ENCODE data around the gene MROH9. TPM values are rescaled to one million over a fixed set of nuclear protein-coding genes. Genes with fewer than 3 reads are reported as not detected.

Gene MROH9
- total and polyA plus RNA-seq, 8 donors, result not detected

DNA sequence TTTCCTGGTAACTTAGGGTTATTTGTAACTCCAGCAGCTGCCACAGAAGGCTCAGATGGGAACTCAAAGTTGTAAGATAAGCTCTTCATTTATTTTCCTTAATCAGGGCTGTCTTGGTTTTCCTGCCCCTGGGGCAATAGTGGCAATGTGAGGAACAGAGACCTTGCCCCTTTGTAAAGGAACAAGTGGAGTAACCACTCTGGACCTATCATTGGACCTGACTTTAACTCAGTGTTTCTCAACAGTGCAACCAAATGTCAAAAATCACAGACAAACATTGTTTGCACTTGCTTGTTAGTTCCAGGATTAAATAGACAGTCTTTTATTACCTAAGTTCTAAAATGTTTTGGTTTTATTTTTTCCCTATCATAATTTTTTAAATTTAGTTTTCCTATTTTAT is 152.6 kb downstream of the MROH9 start:
- TF ChIP-seq CTCF (IDR thresholded peaks at IDR 0.05), result no peak
- no peak for TF ChIP-seq EP300 (IDR thresholded peaks at IDR 0.05)
- no peak for TF ChIP-seq POLR2A (IDR thresholded peaks at IDR 0.05)
- no peak for TF ChIP-seq POLR2AphosphoS5 (IDR thresholded peaks at IDR 0.05)
- intact Hi-C loops (cut with DNase I; ENCODE audit: low total_unique reads), result no loop called here
- no peak overlapping the region for H3K4me3 ChIP-seq

DNA sequence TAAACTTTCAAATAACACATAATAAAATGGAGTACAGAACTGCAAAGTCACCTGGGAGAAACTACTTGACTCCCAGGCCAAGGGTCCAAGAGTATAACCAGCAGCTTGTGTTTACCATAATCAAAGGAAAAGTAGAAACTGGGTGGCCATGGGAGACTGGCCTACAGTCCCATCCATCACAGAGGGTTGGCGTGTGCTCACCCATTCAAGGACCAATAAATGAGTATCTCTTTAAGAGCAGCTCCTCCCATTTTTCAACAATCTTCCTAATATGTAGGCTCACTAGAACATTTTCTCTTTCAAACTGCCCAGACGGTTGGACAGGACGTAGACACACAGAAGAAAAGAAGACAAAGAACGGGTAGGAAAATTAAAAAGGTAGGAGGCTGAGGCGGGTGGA is 155.3 kb downstream of the MROH9 start, which contains the start of gene FMO3:
TSS of gene FMO3 (plus strand) at position 302 of the 400 bp plus-strand sequence. CDS start 1,754 bp downstream, outside the sequence.
- WGBS, 5 donors, result 86 to 93% (median 91%) methylated on average over 5 of the region's 5 CpGs
- no peak for TF ChIP-seq EP300 (IDR thresholded peaks at IDR 0.05)
- no peak for TF ChIP-seq POLR2AphosphoS5 (IDR thresholded peaks at IDR 0.05)
- no peak for TF ChIP-seq POLR2A (IDR thresholded peaks at IDR 0.05)
- Histone ChIP-seq H3K9me3 (no peaks in the 10 kb centered on the region), H3K27me3 (no peaks in the 10 kb centered on the region), H3K4me3 (no peak within 1 kb of the TSS), H3K27ac (no peak within 1 kb of the TSS), H3K36me3 (no peaks in the 10 kb centered on the region), H3K4me1 (no peaks in the 10 kb centered on the region)
- intact Hi-C loops (cut with DNase I; ENCODE audit: low total_unique reads), result no loop called here
- no peak for DNase-seq

More for the DNA sequence above, 152.6 kb downstream of the MROH9 start:
- H3K27me3 ChIP-seq, result no peaks in the 10 kb centered on the region
- H3K4me1 ChIP-seq, result peaks cover 0 to 2% (median 0%) of the 10 kb centered on the region in 4 donors
- H3K9me3 ChIP-seq, result no peaks in the 10 kb centered on the region
- DNase-seq, result no peak
- no peaks in the 10 kb centered on the region for H3K36me3 ChIP-seq
- H3K27ac ChIP-seq, result no peak overlapping the region

DNA sequence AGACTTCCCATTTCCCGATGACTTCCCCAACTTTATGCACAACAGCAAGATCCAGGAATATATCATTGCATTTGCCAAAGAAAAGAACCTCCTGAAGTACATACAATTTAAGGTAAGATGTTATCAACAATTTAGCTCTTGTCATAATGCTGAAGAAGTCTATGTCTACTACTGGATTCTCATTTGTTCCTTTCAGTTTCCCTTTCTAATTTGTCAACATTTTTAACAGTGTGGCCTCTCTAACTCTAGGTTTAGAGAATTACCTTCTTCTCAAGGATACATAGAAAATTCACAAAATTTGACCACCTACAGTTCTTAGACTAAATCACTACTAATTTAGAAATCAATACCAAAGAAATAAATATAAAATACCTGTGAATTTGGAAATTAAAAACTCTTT is 168.5 kb downstream of the MROH9 start:
- intact Hi-C loops (cut with DNase I; ENCODE audit: low total_unique reads), result no loop called here
- Histone ChIP-seq H3K27ac (no peak overlapping the region), H3K4me3 (no peak overlapping the region), H3K27me3 (no peaks in the 10 kb centered on the region), H3K4me1 (no peaks in the 10 kb centered on the region), H3K9me3 (no peaks in the 10 kb centered on the region), H3K36me3 (no peaks in the 10 kb centered on the region)
- no peak for TF ChIP-seq CTCF (IDR thresholded peaks at IDR 0.05)
- TF ChIP-seq POLR2AphosphoS5 (IDR thresholded peaks at IDR 0.05), result no peak
- TF ChIP-seq EP300 (IDR thresholded peaks at IDR 0.05), result no peak
- TF ChIP-seq POLR2A (IDR thresholded peaks at IDR 0.05), result no peak
- DNase-seq, result no peak
- WGBS, 5 donors, result 91 to 95% (median 94%) methylated on average over 1 of the region's 1 CpG

GRCh38 chr1:171107262-171107940 is 172.1 kb downstream of the MROH9 start:
- DNase-seq, result no peak
- H3K4me3 ChIP-seq, result no peak overlapping the region

More at GRCh38 chr1:171107262-171107940, 172.1 kb downstream of the MROH9 start:
- TF ChIP-seq POLR2AphosphoS5 (IDR thresholded peaks at IDR 0.05) (no peak), CTCF (IDR thresholded peaks at IDR 0.05) (no peak), EP300 (IDR thresholded peaks at IDR 0.05) (no peak), POLR2A (IDR thresholded peaks at IDR 0.05) (no peak)
- no peaks in the 10 kb centered on the region for H3K27me3 ChIP-seq
- no peak overlapping the region for H3K27ac ChIP-seq
- no peaks in the 10 kb centered on the region for H3K9me3 ChIP-seq
- H3K4me1 ChIP-seq, result peaks cover 0 to 10% (median 6%) of the 10 kb centered on the region in 4 donors
- H3K36me3 ChIP-seq, result no peaks in the 10 kb centered on the region
- 64 to 77% (median 65%) methylated on average over 3 of the region's 3 CpGs for WGBS, 5 donors
- intact Hi-C loops (cut with DNase I; ENCODE audit: low total_unique reads), result no loop called here

Data from stomach (tissue), 9 donors.